ENCODE results near the gene MAT1A.
"Not testable (repeated sequence)": the region's sequence is repeated elsewhere in the genome, so short reads cannot be mapped to it uniquely, and the experiment has no call there.

MAT1A gene

DNA sequence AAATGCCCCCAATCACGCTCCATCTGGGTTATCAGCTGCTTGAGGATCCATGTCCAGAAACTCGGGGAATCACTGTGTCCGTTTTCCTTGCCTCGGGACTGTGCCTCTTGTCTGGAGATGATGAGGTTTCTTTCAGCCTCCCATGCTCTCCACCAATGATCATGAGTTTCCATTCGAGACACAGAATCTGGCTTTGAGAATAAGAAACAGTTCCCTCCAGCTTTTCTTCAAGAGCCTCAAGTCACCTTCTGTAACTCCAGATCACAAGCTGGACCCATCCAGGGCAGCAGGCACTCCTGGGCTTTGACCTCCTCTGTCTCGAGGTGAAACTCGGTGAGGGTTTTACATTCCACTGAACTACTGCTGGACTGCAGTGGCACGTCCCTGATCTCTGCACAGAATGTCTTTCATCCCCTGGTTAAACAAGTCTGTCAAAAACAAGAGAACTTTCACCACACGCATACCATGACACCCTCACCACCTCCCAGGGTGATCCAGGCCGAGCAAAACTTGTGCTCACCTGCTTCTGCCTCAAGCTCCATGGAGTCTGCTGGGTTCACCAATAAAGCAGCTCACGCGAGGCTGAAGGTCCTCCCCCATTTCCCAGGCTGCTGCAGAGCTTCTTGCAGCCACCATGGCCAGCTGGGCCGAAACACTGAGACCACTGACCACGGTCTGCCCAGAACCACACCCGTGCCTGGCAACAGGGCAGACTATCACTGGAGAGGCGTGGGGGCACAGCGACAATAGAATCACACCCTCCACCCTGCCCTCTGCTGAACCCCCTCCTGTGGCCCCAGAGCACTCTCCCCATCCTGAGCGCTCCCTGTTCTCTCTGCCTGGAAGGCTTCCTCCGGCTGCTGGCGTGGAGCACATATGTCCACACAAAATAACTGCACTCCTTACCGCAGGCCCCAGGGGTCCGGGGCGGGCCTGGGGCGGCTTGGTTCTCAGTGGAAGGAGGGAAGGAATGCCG is 25.1 kb downstream of the MAT1A start:
- no peak for DNase-seq

DNA sequence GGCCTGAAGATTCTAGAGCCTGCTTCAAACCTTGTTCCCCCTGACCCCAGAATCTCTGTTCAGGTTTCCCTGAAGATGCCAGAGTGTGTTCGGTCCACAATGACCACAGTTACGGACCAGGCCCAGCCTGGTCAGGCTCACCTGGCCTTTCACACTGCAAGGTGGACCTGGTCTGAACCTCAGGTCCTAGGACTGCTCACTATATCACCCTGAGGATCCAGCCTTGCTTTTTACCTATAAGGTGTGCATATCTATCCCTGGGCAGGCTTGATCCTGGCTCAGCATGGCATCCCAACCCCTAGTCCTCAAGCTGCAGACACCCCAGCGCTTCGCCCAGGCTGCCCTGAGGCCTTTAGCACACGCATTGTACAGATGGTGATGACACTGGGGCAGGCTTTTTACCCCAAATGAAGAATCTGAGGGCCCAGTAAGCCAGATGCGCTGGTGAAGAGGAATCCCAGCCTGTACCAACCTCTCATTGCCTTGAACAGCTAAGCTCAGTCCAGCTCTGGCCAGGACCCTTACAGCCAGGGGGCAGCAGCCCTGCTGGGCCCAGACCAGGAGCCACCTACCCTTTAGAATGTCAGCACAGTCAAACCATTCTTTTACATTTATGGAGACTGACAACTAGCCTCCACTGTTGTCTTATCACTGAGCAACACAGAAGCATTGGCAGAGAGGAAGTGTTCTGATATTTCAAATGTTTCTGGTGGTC is 28.0 kb downstream of the MAT1A start:
- no peak for DNase-seq

DNA sequence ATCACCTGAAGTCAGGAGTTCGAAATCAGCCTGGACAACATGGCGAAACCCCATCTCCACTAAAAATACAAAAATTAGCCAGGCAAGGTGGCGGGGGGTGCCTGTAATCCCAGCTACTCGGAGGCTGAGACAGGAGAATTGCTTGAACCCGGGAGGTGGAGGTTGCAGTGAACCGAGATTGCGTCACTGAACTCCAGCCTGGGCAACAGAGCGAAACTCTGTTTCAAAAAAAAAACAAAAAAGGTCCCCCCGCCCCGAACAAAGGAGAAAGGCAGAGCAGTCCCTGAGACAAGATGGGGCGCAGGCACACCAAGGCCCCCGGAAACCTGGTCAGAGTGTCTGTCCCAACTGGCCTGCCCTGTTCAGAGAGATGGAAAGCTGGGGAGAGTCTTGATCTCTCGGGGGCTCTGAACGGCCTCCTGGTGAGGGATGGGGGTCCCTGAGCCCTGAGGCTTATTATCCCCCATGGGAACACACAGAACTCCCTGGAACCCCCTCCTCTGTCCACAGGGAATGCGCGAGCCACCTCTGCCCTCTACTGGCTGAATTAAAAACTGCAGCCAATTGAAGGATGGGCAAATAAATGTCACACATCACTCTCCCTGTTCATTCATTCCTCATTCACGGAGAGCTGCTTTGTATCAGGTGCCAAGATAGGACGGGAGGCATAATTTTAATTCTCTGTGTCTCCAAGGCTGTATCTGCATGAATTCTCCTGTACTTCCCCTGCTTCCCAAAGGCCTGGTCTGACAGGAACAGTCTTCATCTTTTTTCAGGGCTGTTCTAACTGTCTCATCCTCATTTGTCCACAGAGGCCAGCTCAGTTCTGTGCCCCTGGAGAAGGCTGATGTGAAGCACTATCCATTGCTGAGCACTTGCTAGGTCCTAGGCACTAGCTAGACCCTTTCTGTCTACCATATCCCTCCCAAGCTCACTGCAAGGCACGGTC is 28.9 kb downstream of the MAT1A start:
- no peak for DNase-seq

DNA sequence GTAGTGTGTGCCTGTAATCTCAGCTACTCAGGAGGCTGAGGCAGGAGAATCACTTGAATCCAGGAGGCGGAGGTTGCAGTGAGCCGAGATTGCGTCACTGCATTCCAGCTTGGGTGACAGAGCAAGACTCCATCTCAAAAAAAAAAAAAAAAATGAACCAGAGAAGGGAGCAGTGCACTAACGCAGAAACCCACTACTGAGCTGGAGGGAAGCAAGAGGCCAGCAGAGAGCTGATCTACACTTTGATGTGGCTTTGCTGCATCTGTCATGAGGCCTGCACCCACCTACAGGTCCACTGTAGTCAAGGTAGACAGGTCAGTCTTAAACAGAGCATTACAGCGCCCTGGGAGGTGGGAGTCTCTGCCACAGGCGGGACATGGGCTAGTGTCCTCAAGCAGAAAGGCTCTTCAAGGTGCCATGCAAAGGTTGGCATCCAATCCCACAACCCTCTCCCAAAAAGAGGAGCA is 30.0 kb downstream of the MAT1A start:
- DNase-seq: no peak

DNA sequence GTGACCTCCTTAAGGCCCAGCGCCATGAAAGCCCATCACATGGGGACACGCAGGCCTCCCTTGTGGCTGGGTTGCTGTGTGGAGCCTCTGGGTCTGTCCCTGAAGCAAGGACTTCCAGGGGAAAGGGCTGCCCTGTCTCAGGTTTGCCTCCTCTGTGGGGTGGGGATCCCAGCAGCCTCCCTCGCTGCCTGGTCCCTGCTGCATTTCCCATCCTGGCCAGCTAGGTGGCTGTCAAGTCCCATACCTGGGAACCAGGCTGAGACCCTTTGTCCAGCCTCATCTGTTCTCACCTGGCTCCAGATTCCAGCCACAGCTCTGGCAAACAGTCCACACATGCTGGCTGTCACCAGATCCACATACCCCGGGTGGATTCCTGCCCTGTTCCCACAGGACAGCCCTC is 32.7 kb downstream of the MAT1A start:
- not testable (repeated sequence) for DNase-seq

DNA sequence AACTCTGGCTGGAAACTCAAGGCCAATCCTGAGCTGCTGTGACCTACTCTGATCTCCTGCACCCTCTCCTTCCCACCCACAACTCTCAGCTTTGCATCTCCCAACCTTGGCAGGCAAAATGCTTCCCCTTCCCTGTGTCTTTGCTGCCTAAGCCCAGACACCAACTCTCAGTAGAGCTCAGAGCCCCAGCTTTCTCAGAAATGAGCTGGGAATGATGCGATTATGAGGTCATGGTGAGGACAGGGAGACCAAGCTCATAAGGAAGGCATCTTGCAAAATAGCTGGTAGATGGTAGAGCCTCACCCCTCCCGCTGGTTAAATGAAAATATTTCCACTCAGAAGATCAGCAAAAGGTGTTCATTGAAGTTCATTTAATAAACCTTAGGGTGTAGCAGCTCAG is 34.7 kb downstream of the MAT1A start:
- DNase-seq: not testable (repeated sequence)

DNA sequence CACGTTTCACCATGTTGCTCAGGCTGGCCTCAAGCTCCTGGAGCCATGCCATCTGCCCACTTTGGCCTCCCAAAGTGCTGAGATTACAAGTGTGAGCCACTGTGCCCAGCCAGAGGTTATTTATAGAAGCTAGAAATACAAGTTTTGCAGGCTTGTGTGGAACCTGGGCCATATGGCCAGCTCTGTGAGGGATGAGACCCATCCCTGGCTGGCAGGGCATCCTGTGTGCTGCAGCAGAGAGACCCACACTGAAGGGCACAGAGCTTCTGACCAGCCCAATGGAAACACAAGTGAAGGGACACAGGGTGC is 35.5 kb downstream of the MAT1A start:
- not testable (repeated sequence) for DNase-seq

DNA sequence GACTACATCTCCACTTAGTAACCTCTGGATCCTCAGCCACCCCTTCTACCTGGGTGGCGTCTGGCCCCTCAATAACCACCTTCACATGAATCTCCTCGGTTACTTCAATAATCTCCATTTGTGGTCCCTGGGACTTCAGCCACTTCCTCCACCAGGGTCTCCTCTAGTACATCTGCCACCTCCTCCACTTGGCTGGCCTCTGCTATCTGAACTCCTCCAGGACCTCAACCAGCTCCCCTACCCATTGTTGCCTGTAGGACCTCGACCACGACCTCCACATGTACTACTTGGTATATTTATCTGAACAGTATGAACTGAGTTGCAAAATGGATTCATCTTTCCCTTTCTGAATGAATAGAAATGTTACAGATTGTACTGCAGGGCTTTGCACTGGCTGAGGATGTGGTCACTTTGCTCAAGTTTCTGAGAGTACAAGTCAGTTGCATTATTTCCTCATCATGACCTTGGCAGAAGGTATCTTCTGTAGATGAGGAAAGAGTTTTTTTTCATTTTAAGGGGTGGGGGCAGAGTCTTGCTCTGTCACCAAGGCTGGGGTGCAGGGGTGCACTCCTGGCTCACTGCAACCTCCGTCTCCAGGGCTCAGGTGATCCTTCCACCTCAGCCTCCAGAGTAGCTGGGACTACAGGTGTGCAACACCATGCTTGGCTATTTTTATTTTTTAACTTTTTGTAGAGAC is 36.0 kb downstream of the MAT1A start:
- DNase-seq: no peak

DNA sequence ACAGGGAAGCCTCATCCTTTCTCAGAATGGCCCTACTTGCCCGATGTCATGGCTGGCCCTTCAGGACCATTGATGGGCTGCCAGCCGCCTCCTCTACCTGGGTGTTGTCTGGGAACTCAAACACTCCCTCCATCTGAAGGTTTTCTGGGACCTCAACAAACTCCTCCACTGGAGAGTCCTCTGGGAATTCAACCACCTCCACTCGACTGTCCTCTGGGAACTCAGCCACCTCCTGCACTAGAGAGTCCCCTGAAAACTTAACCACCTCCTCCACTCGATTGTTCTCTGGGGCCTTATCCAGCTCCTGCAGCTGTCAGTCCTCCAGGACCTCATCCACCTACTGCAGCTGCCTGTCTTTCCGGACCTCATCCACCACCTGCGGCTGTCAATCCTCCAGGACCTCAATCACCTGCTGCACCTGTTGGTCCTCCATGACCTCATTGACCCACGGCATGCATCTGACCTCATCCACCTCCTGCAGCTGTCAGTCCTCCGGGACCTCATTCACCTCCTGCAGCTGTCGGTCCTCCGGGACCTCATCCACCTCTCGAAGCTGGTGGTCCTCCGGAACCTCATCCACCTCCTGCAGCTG is 37.1 kb downstream of the MAT1A start:
- no peak for DNase-seq

DNA sequence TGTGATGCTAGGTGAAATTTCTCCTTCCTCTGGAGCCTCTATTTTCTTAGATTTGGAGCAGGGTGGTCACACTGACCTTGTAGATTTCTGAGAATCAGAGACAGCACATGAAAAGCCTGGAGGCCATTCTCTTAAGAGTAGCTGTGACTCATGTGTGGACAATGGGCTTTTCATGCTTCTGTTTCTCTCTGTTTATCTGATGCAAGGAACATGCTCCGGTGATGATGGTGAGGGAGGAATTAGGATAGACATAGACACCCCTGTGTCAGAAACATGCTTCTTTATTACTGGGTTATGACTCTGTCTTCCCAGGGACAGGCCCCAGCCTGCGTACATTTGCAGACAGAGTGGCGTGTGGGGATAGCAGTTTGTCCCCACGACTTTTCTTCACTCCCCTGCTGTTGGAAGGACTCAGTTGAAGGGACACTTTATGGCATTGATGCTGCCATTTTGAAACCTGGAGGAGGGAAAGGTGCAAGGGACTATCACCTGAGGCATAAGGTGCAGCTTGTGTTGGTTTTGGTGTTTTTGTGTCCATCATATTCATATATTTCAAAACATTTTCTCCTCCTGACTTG is 37.7 kb downstream of the MAT1A start:
- not testable (repeated sequence) for DNase-seq

DNA sequence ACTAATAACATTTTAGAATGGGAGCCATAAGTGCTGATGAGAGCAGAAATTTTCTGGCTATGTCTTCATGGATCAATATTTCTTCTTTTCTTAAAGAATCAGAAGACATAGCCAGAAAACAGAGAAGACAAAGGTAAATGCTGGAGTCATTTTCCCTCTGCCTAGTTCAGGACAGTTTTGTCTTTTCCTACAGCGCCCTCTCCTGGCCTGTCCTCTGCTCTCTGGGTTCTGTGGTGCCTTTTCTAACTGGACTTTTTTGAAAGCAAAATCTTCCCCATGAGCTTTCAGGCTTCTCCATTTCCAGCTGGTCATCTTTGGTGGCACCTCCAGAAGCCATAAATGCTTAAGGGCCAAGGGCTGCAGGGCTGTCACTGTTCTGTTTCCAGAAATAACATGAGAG is 39.1 kb downstream of the MAT1A start:
- DNase-seq: not testable (repeated sequence)

DNA sequence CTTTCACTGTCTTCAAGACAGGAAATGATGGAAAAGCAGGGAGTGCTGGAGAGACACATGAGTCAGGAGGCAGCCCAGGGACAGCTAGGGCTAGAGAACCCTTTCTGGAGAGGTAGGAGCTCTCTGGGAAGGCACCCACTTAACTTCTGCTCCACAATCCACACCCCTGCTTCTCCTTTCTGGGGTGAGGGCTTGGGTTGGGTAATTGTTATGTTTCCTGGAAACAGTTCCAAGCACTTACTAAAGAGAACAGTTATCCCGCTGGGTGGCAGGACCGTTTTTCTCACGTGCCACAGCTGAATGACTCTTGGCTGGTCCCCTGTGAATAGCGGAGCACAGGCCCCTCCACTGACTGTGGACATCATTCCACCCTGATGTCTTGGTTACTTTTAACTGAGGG is 39.6 kb downstream of the MAT1A start:
- DNase-seq: not testable (repeated sequence)

DNA sequence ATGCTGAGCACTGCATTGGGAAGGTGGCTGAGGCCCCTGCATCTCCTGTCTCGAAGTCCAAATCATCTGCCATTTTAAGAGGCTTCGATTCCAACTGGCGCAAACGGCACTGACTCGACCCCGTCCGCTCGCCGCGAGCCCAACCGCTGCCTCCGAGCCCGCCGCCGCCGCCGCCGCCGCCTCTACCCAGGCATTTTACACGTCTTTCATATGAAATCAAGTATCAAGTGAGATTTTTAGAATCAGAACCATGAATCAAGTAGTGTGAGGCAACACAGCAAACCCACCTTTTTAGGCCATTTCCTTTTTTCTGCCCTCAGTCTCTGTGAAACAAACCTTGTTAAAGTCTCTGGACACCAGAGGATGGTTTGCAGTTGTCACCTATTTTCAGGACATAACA is 41.8 kb downstream of the MAT1A start:
- not testable (repeated sequence) for DNase-seq

DNA sequence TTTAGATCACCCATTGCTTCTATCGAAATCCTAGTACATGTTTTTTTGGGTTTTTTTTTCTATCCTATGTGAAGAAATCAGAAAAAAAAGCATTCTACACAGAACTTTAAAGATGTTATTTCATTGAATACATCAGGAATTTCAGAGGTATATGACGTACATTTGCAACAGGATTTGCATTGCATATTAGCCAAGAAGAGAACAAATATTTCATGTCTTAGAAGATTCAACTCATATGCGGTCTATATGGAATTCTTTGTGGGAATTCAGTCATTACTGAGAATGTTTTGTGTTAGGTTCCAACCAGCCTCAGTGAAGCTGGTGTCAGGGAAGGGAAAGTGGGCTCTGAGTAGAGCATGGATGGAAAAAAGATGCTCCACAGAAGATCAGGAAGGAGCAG is 45.1 kb downstream of the MAT1A start:
- DNase-seq: not testable (repeated sequence)

DNA sequence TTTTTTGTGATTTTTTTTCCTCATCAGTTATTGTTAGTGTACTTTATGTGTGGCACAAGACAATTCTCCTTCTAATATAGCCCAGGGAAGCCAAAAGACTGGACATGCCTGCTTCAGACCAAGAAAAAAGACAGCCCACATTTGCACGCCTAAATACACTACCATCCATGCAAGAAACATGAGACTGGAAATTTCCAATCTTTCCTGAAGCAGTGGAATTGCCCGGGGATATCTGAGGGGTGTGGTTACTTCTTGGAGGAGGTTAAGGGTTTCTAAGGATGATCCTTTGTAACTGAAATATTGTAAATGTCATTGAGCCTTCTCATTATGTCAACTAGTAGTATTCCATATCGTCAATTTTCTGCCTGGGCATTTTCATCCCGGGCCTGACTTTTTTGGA is 47.1 kb downstream of the MAT1A start:
- not testable (repeated sequence) for DNase-seq

DNA sequence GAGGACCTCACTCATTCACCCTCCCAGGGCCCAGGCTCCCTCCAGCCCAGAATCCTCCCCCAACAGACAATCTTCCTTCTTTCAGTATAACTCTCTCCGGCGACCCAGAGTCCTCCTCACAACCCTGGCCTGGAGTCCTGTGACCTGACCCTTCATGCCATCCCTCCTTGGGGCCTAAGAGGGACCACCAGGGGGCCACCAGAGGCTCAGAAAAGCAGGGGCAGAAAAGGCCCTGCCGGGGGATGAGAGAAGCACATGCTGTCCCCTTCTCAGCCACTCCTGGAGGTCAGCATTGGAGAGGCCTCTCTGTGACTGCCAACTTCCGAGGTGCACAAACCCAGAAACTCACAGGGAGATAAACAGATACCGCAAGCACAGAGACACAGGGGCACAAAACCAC is 53.0 kb downstream of the MAT1A start:
- not testable (repeated sequence) for DNase-seq

DNA sequence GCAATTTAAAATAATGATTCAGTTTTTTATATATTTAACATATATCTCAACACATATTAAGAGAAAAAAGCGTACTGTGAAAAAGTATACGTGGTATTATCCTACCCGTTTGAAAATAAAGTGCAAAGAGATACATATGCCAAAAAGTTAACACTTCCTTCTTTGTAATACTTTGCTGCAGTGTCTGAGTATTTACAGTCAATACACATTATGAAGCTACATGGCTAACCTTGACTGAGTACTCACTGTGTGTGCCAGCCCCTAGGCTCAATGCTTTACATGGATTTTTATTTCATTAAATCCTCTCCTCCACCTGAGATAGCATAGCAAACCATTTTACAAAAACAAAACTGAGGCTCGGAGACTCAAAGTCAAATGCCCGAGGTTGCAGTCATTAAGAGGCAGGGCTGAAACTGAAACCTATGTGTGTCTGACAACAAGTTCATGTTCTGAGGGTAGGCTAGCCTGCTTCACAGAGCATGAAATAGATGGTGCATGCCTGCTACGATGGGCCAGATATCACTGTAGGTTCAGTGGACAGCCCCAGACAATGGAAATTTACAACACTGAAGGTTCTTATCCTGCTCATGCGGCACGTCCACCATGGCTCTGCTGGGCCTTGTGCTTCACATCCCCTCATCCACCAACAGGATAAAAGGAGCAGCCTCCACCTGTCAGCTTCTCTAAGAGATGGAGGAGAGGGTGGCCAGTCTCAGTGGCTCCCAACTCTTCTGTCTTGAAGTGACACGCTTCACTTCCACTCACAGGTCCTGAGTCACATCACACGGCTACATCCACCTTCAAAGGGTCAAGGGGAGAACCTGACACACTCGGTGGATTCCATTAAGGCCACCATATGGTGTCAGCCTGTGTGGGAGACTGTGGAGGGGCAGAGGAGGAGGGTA is 54.9 kb downstream of the MAT1A start:
- DNase-seq: not testable (repeated sequence)

DNA sequence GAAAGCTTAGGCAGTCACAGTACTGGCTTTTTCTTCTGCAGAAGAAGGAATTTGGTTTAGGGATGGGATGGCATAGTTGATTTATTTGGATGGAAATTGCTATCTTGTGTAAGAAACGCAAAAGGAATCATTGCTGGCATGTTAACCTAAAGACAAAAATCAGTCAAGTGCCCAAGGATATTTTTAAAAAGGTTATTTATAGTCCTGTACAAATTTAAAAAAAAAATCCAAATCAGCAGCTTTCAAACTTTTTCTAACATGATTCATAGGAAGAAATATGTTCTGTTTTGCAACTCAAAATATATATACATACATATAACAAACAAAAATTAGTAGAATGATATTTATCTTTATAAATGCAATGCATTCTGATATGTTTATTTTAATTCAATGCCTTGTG is 55.6 kb downstream of the MAT1A start:
- not testable (repeated sequence) for DNase-seq

DNA sequence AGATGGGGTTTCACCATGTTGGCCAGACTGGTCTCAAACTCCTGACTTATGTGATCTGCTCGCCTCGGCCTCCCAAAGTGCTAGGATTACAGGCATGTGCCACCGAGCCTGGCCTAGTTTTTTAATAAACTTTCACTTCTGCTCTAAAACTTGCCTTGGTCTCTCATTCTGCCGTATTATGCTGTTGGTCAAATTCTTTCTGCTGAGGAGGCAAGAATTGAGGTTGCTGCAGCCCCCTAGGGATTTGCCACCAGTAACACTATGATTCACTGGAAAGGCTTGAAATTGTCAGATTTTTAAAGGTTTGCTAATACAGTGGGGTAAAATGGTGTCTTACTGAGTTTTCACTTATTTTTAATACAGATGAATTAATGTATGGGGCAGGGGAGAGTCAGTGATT is 62.7 kb downstream of the MAT1A start:
- DNase-seq: not testable (repeated sequence)

DNA sequence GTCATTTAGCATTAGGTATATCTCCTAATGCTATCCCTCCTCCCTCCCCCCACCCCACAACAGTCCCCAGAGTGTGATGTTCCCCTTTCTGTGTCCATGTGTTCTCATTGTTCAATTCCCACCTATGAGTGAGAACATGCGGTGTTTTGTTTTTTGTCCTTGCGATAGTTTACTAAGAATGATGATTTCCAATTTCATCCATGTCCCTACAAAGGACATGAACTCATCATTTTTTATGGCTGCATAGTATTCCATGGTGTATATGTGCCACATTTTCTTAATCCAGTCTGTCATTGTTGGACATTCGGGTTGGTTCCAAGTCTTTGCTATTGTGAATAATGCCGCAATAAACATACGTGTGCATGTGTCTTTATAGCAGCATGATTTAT is 66.4 kb downstream of the MAT1A start:
- DNase-seq: not testable (repeated sequence)

Measured in SHP77 treated with DMSO at 0.1 percent for 48 hours (cell line).